Immature natural killer cell (primary cell): ENCODE data around the gene MCU. TPM values are rescaled to one million over a fixed set of nuclear protein-coding genes. Genes with fewer than 3 reads are reported as not detected.

Experiments used
- polyA plus RNA-seq, 3 donors: library from polyadenylated mRNA; unstranded; fragments of 300-500 nt; fragmentation: Illumina TruSeq; gene quantifications; one replicate each; pipeline ENCODE4 v1.2.3, GENCODE V29; 2021

The MCU gene
- polyA plus RNA-seq, 3 donors from 2014 or later: 9.2 to 11.6 (median 11.5) TPM

Other genes starting within 250 kb of the MCU start
- gene MICU1, start 66.1 kb upstream of the MCU start, polyA plus RNA-seq: 10 to 100 TPM; 19.8 to 45.1 (median 21.2) TPM
- gene OIT3, start 201.6 kb downstream of the MCU start, polyA plus RNA-seq: not detected